Ovary (tissue), 3 donors: ENCODE data around the gene TMEM135.

Source experiments
- EP300 ChIP-seq: sonication (generic); formaldehyde crosslinking; IDR thresholded peaks from one replicate; pipeline ENCODE4 v1.6.1; 2017; ENCODE audit warnings: antibody characterized with exemption
- POLR2A ChIP-seq: fragments of 450-650 bp; IDR thresholded peaks from one replicate; pipeline ENCODE4 v1.6.1; 2017; ENCODE audit warnings: antibody characterized with exemption, mild to moderate bottlenecking, moderate library complexity
- TF ChIP-seq, protein P1 (sequence below), 3 donors: fragments of 450-650 bp in 2 of 3; fragments of 200-600 bp in 1 of 3; IDR thresholded peaks; one replicate each; pipeline versions ENCODE4 v1.5.1 to v1.8.0; 2016 to 2022; ENCODE audit warnings: antibody characterized with exemption in 3 of 3, mild to moderate bottlenecking in 1 of 3
- donor health status: DM: no; HTN: no; CAD: no.

DNA sequence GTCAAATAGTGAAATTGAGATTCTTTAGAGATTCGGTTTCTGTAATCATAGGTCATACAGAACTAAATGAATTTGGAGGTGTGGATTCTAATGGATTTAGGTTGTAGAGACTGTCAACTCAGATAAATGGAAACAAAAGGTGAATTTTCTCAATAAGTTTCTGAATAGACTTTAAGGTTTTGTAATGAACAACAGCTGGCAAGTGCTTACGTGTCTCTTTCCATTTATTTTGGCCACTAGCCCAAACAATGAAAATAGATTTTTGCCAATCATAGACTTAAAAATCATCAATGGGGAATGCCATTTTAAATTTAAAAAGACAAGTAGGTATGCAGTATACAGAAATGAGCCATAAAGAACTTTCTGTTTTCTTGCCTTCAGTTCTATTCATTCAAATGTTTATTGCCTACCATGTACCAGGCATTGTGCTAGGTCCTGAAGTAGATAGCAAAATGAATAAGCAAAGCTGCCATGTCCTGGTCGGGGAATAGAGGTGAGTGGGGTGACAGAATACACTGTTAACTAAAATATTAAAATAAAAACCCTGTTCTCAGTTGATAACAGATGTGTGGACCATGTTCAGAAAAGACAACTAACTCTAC, 16.9 kb upstream of the TMEM135 start:
- TF ChIP-seq POLR2A = no peak
- TF ChIP-seq, protein P1, sequence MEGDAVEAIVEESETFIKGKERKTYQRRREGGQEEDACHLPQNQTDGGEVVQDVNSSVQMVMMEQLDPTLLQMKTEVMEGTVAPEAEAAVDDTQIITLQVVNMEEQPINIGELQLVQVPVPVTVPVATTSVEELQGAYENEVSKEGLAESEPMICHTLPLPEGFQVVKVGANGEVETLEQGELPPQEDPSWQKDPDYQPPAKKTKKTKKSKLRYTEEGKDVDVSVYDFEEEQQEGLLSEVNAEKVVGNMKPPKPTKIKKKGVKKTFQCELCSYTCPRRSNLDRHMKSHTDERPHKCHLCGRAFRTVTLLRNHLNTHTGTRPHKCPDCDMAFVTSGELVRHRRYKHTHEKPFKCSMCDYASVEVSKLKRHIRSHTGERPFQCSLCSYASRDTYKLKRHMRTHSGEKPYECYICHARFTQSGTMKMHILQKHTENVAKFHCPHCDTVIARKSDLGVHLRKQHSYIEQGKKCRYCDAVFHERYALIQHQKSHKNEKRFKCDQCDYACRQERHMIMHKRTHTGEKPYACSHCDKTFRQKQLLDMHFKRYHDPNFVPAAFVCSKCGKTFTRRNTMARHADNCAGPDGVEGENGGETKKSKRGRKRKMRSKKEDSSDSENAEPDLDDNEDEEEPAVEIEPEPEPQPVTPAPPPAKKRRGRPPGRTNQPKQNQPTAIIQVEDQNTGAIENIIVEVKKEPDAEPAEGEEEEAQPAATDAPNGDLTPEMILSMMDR (IDR thresholded peaks at IDR 0.05) = no peak
- TF ChIP-seq EP300 = no peak
